CD4-positive, CD25-positive, alpha-beta regulatory T cell (primary cell): ENCODE data around the gene SERPINB6. TPM values are rescaled to one million over a fixed set of nuclear protein-coding genes. Genes with fewer than 3 reads are reported as not detected.
A peak's percentile ranks its signal among the peaks of the same experiment; 100 is the strongest.

ENCODE experiments used
- ATAC-seq, 2 donors: fragments of 150-1000 bp; cut with Tn5 transposase; one replicate each; pipeline ENCODE4 v1.10.0; 2021; ENCODE audit warnings: low read depth in 2 of 2, moderate number of reproducible peaks in 2 of 2, moderate library complexity in 1 of 2
- DNase-seq, 3 donors: peaks; one replicate each; pipeline versions ENCODE4 v3.0.0 to v3.0.0-alpha.2; 2012 to 2022; ENCODE audit warnings: mixed read lengths in 1 of 3
- H3K27ac ChIP-seq: one replicate; pipeline ENCODE4 v1.7.0; 2013; ENCODE audit warnings: mild to moderate bottlenecking, low read length; ENCODE audit not compliant: insufficient read depth, poor library complexity, severe bottlenecking
- H3K27me3 ChIP-seq: one replicate; pipeline ENCODE4 v1.7.0; 2013; ENCODE audit warnings: low read length; ENCODE audit not compliant: control insufficient read depth, insufficient read depth
- H3K36me3 ChIP-seq: one replicate; pipeline ENCODE4 v1.7.0; 2013; ENCODE audit warnings: mild to moderate bottlenecking, low read length, moderate library complexity; ENCODE audit not compliant: control insufficient read depth, insufficient read depth
- H3K4me1 ChIP-seq: 2 replicates; pipeline ENCODE4 v1.7.0; 2013; ENCODE audit warnings: mild to moderate bottlenecking, low read length; ENCODE audit not compliant: insufficient read depth, control insufficient read depth, poor library complexity, severe bottlenecking
- H3K4me3 ChIP-seq: one replicate; pipeline ENCODE4 v1.7.0; 2013; ENCODE audit warnings: low read depth, mild to moderate bottlenecking, low read length, moderate library complexity
- H3K9me3 ChIP-seq, 2 experiments: 1 replicate in 1 of 2; 2 replicates in 1 of 2; pipeline ENCODE4 v1.7.0; 2013; ENCODE audit warnings: low read length in 2 of 2, mild to moderate bottlenecking in 1 of 2, moderate library complexity in 1 of 2; ENCODE audit not compliant: control insufficient read depth in 2 of 2
- H3K27ac Mint-ChIP-seq, 3 donors: one replicate each; pipeline ENCODE4 v1.8.0; 2020 to 2022; ENCODE audit warnings: mild to moderate bottlenecking in 3 of 3, mixed read lengths in 3 of 3, moderate library complexity in 2 of 3
- H3K27me3 Mint-ChIP-seq: one replicate; pipeline ENCODE4 v1.8.0; 2022; ENCODE audit warnings: mild to moderate bottlenecking, mixed read lengths
- H3K36me3 Mint-ChIP-seq: one replicate; pipeline ENCODE4 v1.8.0; 2020; ENCODE audit warnings: mixed read lengths
- H3K4me1 Mint-ChIP-seq, 4 donors: one replicate each; pipeline ENCODE4 v1.8.0; 2020 to 2022; ENCODE audit warnings: mixed read lengths in 4 of 4, mild to moderate bottlenecking in 1 of 4
- H3K4me3 Mint-ChIP-seq, 4 donors: one replicate each; pipeline ENCODE4 v1.8.0; 2020 to 2022; ENCODE audit warnings: mild to moderate bottlenecking in 4 of 4, mixed read lengths in 4 of 4, moderate library complexity in 3 of 4
- H3K9me3 Mint-ChIP-seq, 7 donors: one replicate each; pipeline ENCODE4 v1.8.0; 2020 to 2022; ENCODE audit warnings: mixed read lengths in 7 of 7, mild to moderate bottlenecking in 3 of 7, moderate library complexity in 2 of 7
- polyA plus RNA-seq, 4 donors: library from polyadenylated mRNA; unstranded; fragments of 300-500 nt; fragmentation: Illumina TruSeq; gene quantifications; one replicate each; pipeline ENCODE4 v1.2.3, GENCODE V29; 2021
- total RNA-seq: library from RNA; stranded (reverse); gene quantifications from one replicate; pipeline ENCODE4 v1.2.3, GENCODE V29; 2022

Gene SERPINB6
- total and polyA plus RNA-seq, 5 donors from 2014 or later, result 3.9 to 79.9 (median 21.9) TPM

DNA sequence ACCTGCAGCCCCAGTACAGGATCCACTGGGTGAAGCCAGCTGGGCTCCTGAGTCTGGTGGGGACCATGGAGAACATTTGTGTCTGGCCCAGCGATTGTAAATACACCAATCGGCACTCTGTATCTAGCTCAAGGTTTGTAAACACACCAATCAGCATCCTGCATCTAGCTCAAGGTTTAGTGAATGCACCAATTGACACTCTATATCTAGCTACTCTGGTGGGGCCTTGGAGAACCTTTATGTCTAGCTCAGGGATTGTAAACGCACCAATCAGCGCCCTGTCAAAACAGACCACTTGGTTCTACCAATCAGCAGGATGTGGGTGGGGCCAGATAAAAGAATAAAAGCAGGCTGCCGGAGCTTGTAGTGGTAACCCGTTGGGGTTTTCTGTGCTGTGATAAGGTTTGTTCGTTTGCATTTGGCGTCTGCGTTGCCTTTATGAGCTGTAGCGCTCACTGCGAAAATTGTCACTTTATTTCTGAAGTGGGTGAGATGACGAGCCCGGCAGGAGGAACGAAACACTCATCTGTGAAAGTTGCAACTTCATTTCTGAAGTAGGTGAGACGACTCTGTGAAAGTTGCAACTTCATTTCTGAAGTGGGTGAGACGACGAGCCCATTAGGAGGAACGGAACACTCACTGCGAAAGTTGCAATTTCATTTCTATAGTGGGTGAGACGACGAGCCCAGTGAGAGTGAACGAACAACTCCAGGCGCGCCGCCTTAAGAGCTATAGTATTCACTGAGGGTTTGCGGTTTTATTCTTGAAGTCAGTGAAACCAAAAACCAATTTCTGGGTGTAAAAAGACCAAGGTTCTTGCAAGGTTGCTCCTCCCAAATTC is 31.1 kb downstream of the SERPINB6 start:
- Histone ChIP-seq H3K27me3 (no peaks in the 10 kb centered on the region), H3K27ac (peak overlapping the region; percentile 87), H3K9me3 (no peaks in the 10 kb centered on the region), H3K4me1 (peaks cover 60% of the 10 kb centered on the region), H3K36me3 (no peaks in the 10 kb centered on the region), H3K4me3 (peak overlapping the region; percentile 90)
- ATAC-seq (peak; percentile 69 to 73), DNase-seq (peak; percentile 54 to 88 (median 80))
- peaks cover 0 to 14% (median 5%) of the 10 kb centered on the region in 7 donors for H3K9me3 Mint-ChIP-seq
- peak overlapping the region; percentile 76 to 93 (median 90) for H3K4me3 Mint-ChIP-seq
- peak overlapping the region; percentile 96 to 98 (median 98) for H3K27ac Mint-ChIP-seq
- H3K27me3 Mint-ChIP-seq, result peaks cover 24% of the 10 kb centered on the region
- H3K36me3 Mint-ChIP-seq, result peaks cover 11% of the 10 kb centered on the region
- peaks cover 24 to 81% (median 36%) of the 10 kb centered on the region in 4 donors for H3K4me1 Mint-ChIP-seq

DNA sequence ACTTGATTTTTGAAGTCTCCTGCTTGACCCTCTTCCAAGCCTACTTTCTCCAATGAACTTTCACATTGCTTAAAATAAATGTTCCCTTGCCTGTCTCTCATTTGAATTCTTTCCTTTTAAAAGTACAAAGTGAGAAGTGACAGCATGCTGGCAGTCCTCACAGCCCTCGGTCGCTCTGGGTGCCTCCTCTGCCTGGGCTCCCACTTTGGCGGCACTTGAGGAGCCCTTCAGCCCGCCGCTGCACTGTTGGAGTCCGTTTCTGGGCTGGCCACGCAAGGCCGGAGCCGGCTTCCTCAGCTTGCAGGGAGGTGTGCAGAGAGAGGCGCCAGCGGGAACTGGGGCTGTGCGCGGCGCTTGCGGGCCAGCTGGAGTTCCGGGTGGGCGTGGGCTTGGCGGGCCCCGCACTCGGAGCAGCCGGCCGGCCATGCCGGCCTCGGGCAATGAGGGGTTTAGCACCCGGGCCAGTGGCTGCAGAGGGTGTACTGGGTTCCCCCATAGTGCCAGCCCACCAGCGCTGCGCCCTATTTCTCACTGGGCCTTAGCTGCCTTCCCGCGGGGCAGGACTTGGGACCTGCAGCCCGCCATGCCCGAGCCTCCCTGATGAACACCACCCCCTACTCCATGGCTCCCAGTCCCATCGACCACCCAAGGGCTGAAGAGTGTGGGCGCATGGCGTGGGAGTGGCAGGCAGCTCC is 31.9 kb downstream of the SERPINB6 start:
- Mint-ChIP-seq H3K27me3 (peaks cover 21% of the 10 kb centered on the region), H3K36me3 (peaks cover 11% of the 10 kb centered on the region), H3K9me3 (peaks cover 0 to 14% (median 5%) of the 10 kb centered on the region in 7 donors), H3K4me3 (peak overlapping the region in 2 of 4 donors; percentile 92 to 93), H3K27ac (peak overlapping the region; percentile 96 to 98 (median 98)), H3K4me1 (peaks cover 25 to 77% (median 35%) of the 10 kb centered on the region in 4 donors)
- ATAC-seq (no peak), DNase-seq (no peak)
- H3K36me3 ChIP-seq, result no peaks in the 10 kb centered on the region
- H3K4me1 ChIP-seq, result peaks cover 60% of the 10 kb centered on the region
- peak overlapping the region; percentile 87 for H3K27ac ChIP-seq
- H3K4me3 ChIP-seq, result no peak overlapping the region
- H3K27me3 ChIP-seq, result no peaks in the 10 kb centered on the region
- no peaks in the 10 kb centered on the region for H3K9me3 ChIP-seq

DNA sequence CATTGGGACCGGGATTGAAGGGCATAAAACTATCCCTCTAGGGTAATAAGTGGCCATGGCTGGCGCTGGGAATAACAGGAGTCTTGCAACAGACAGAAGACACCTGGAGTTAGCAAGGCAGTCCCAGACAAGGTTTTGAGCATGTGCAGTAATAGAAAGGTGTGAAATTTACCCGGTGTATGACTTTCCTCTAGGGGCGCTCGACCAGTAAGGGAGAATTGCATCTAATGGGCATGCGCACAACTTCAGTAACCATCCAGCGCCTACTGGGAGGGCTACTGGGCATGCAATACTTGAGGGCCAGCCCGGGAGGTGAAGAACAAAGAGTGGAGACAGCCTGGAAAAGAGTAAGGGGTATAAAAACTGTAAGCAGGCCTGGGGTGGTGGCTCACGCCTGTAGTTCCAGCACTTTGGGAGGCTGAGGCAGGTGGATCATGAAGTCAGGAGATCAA is 32.7 kb downstream of the SERPINB6 start:
- peaks cover 24% of the 10 kb centered on the region for H3K27me3 Mint-ChIP-seq
- Histone ChIP-seq H3K4me1 (peaks cover 57% of the 10 kb centered on the region), H3K4me3 (no peak overlapping the region), H3K27ac (no peak overlapping the region), H3K27me3 (no peaks in the 10 kb centered on the region), H3K9me3 (no peaks in the 10 kb centered on the region), H3K36me3 (no peaks in the 10 kb centered on the region)
- peaks cover 25 to 71% (median 33%) of the 10 kb centered on the region in 4 donors for H3K4me1 Mint-ChIP-seq
- peak overlapping the region in 3 of 4 donors; percentile 11 to 82 (median 67) for H3K4me3 Mint-ChIP-seq
- no peak for DNase-seq
- no peak for ATAC-seq
- H3K36me3 Mint-ChIP-seq, result peaks cover 11% of the 10 kb centered on the region
- peak overlapping the region; percentile 23 to 97 (median 91) for H3K27ac Mint-ChIP-seq
- peaks cover 0 to 14% (median 5%) of the 10 kb centered on the region in 7 donors for H3K9me3 Mint-ChIP-seq

DNA sequence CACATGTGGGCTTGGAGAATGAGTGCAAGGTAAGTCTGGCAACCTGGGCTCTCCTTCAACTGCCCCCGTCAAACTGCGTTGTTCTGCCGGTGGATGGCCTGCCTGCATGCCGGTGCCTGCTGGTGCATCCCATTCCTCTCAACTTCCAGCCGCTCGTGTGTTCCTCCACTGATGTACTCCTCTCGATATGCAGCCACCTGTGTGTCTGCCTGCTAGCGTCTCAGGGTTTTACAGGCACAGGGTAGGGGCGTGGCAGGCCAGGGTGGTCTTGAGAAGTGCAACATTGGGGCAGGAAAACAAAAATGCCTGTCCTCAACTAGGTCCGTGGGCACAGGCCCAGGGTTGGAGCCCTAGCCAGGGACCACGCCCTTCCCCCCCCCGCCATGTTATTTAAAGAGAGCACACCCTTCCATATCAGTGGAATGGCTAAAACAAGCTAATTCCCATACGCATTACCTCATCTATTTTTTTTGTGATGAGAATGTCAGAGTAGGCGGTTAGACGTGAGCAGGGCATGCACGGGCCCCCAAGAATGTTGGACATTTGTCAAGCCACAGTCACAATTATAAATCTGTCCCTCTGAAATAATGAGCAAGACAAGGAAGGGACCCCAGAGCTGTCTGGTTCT is 33.2 kb downstream of the SERPINB6 start:
- DNase-seq, result no peak
- ATAC-seq, result no peak
- no peaks in the 10 kb centered on the region for H3K36me3 ChIP-seq
- Mint-ChIP-seq H3K36me3 (peaks cover 11% of the 10 kb centered on the region), H3K27me3 (peaks cover 19% of the 10 kb centered on the region), H3K9me3 (peaks cover 0 to 14% (median 5%) of the 10 kb centered on the region in 7 donors), H3K4me3 (peak overlapping the region in 3 of 4 donors; percentile 11 to 82 (median 67)), H3K4me1 (peaks cover 23 to 65% (median 29%) of the 10 kb centered on the region in 4 donors), H3K27ac (peak overlapping the region; percentile 52 to 97 (median 91))
- H3K4me3 ChIP-seq, result peak overlapping the region; percentile 80
- H3K27me3 ChIP-seq, result no peaks in the 10 kb centered on the region
- H3K27ac ChIP-seq, result peak overlapping the region; percentile 33
- H3K9me3 ChIP-seq, result no peaks in the 10 kb centered on the region
- peaks cover 52% of the 10 kb centered on the region for H3K4me1 ChIP-seq

DNA sequence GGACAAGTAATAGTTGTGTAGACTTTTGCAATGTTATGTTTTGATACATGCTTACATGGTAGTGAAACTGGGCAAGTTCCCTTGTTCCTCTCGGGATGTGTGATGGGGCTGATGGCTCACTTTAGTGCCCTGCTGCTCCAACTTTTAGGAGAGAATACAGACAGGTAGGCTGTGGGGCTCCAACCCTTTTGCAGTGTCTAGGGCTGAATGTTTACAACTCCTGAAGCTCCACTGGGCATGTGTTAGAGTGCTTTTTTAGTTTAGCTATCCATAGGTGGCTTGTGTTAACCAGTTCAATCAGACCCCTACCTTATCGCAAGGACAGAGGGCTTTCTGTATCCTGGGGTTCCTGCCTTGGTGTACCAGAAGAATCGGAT is 33.8 kb downstream of the SERPINB6 start:
- H3K27me3 ChIP-seq, result no peaks in the 10 kb centered on the region
- peaks cover 7% of the 10 kb centered on the region for H3K36me3 Mint-ChIP-seq
- H3K4me3 ChIP-seq, result peak overlapping the region; percentile 80
- H3K4me1 Mint-ChIP-seq, result peaks cover 18 to 60% (median 25%) of the 10 kb centered on the region in 4 donors
- no peaks in the 10 kb centered on the region for H3K9me3 ChIP-seq
- no peaks in the 10 kb centered on the region for H3K36me3 ChIP-seq
- no peak for ATAC-seq
- peak overlapping the region; percentile 52 to 97 (median 55) for H3K27ac Mint-ChIP-seq
- peak overlapping the region in 3 of 4 donors; percentile 46 to 82 (median 79) for H3K4me3 Mint-ChIP-seq
- H3K4me1 ChIP-seq, result peaks cover 47% of the 10 kb centered on the region
- H3K9me3 Mint-ChIP-seq, result peaks cover 0 to 14% (median 5%) of the 10 kb centered on the region in 7 donors
- peak overlapping the region; percentile 80 for H3K27ac ChIP-seq
- no peak for DNase-seq
- H3K27me3 Mint-ChIP-seq, result peaks cover 15% of the 10 kb centered on the region

DNA sequence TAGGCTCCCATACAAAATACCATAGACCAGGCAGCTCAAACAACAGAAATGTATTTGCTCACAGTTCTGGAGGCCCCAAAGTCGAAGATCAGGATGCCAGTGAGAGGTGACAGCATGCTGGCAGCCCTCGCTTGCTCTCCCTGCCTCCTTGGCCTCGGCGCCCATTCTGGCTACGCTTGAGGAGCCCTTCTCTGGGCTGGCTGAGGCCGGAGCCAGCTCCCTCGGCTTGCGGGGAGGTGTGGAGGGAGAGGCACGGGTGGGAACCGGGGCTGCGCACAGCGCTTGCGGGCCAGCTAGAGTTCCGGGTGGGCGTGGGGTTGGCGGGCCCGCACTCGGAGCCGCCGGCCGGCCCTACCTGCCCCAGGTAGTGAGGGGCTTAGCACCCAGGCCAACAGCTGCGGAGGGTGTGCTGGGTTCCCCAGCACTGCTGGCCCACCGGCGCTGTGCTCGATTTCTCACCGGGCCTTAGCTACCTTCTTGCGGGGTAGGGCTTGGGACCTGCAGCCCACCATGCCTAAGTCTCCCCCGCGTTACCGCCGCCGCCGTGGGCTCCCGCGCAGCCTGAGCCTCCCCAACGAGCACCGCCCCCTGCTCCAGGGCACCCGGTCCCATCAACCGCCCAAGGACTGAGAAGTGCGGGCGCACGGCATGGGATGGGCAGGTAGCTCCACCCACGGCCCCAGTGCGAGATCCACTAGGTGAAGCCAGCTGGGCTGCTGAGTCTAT is 35.6 kb downstream of the SERPINB6 start:
- Mint-ChIP-seq H3K27me3 (peaks cover 19% of the 10 kb centered on the region), H3K27ac (peak overlapping the region in 1 of 3 donors; percentile 97), H3K4me1 (peaks cover 19 to 57% (median 26%) of the 10 kb centered on the region in 4 donors), H3K36me3 (peaks cover 6% of the 10 kb centered on the region), H3K4me3 (no peak overlapping the region), H3K9me3 (peaks cover 0 to 14% (median 5%) of the 10 kb centered on the region in 7 donors)
- Histone ChIP-seq H3K27ac (no peak overlapping the region), H3K4me1 (peaks cover 40% of the 10 kb centered on the region), H3K9me3 (no peaks in the 10 kb centered on the region), H3K27me3 (no peaks in the 10 kb centered on the region), H3K36me3 (no peaks in the 10 kb centered on the region), H3K4me3 (no peak overlapping the region)
- ATAC-seq (no peak), DNase-seq (no peak)

DNA sequence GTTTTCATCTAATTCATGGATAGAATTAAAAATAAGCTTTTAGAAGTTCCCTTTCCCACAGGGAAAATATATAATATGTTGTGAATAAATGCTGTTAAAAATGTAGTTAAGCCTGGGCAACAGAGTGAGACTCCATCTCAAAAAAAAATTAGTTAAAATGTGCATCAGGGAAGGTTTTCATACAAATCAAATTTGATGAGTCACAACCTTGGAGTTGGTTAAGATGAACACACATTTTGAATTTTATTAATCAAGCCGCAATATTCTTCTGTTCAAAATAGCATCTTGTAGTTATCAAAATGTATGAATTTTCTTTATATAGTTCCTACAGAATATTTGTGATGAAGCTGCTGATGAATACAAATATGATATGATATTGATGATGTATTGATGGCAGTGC is 37.3 kb downstream of the SERPINB6 start:
- H3K36me3 Mint-ChIP-seq, result no peaks in the 10 kb centered on the region
- no peak overlapping the region for H3K4me3 ChIP-seq
- peaks cover 0 to 12% (median 5%) of the 10 kb centered on the region in 7 donors for H3K9me3 Mint-ChIP-seq
- H3K27ac ChIP-seq, result no peak overlapping the region
- H3K4me1 ChIP-seq, result peaks cover 28% of the 10 kb centered on the region
- no peaks in the 10 kb centered on the region for H3K27me3 ChIP-seq
- H3K36me3 ChIP-seq, result no peaks in the 10 kb centered on the region
- peaks cover 16 to 45% (median 19%) of the 10 kb centered on the region in 4 donors for H3K4me1 Mint-ChIP-seq
- H3K4me3 Mint-ChIP-seq, result no peak overlapping the region
- DNase-seq (no peak), ATAC-seq (no peak)
- no peak overlapping the region for H3K27ac Mint-ChIP-seq
- no peaks in the 10 kb centered on the region for H3K9me3 ChIP-seq
- peaks cover 19% of the 10 kb centered on the region for H3K27me3 Mint-ChIP-seq
